HEK293 (cell line): ENCODE results near the gene EXO5.
"Not testable (repeated sequence)": the region's sequence is repeated elsewhere in the genome, so short reads cannot be mapped to it uniquely, and the experiment has no call there.

ENCODE experiments used
- CTCF ChIA-PET: fragments of 350-600 bp; formaldehyde crosslinking; extraction: SDS; loops from one replicate; lab custom pipeline; 2021; ENCODE audit warnings: antibody characterized with exemption; lab: Yijun Ruan, JAX
- POLR2A ChIA-PET: fragments of 300-600 bp; formaldehyde crosslinking; extraction: SDS; loops from one replicate; lab custom pipeline; 2020; ENCODE audit warnings: antibody characterized with exemption, inconsistent platforms; lab: Yijun Ruan, JAX
- H3K27ac ChIP-seq: fragments of 200-500 bp; sonication (Bioruptor generic); 2 replicates; pipeline ENCODE4 v1.5.1; 2014; ENCODE audit warnings: low read depth, low read length, control low read depth, inconsistent platforms; ENCODE audit errors: extremely low read depth
- H3K36me3 ChIP-seq, 2 experiments: fragments of 200-500 bp in 1 of 2; sonication (Bioruptor generic) in 1 of 2; 1 replicate in 1 of 2; 2 replicates in 1 of 2; pipeline ENCODE4 v1.5.1; 2014 to 2017; ENCODE audit warnings: inconsistent platforms in 2 of 2, low read length in 2 of 2; ENCODE audit not compliant: control insufficient read depth in 2 of 2, insufficient read depth in 1 of 2
- H3K4me1 ChIP-seq: fragments of 200-500 bp; sonication (Bioruptor generic); 2 replicates; pipeline ENCODE4 v1.5.1; 2014; ENCODE audit warnings: mild to moderate bottlenecking, low read length, inconsistent platforms; ENCODE audit not compliant: control insufficient read depth, insufficient read depth
- H3K4me3 ChIP-seq: 2 replicates; pipeline ENCODE4 v1.5.1; 2011; ENCODE audit warnings: low read depth, mild to moderate bottlenecking, control low read depth, low read length, moderate library complexity
- H3K9me3 ChIP-seq: fragments of 200-500 bp; sonication (Bioruptor generic); 2 replicates; pipeline ENCODE4 v1.5.1; 2014; ENCODE audit warnings: low read depth, low read length, inconsistent platforms; ENCODE audit not compliant: control insufficient read depth, insufficient read depth
- GLIS2 ChIP-seq: fragments of 450-650 bp; formaldehyde crosslinking; IDR thresholded peaks from 2 replicates; pipeline ENCODE4 v1.5.1; 2016; ENCODE audit warnings: missing biosample characterization, missing genetic modification characterization
- KLF10 ChIP-seq: fragments of 450-650 bp; IDR thresholded peaks from 2 replicates; pipeline ENCODE4 v1.5.1; 2018; ENCODE audit warnings: missing biosample characterization, mild to moderate bottlenecking, missing genetic modification characterization
- SETDB1 ChIP-seq: IDR thresholded peaks from one replicate; pipeline ENCODE4 v1.6.1; 2017; ENCODE audit warnings: mild to moderate bottlenecking, low read length, moderate library complexity, mixed read lengths; ENCODE audit not compliant: insufficient read length
- ZBTB7A ChIP-seq: fragments of 450-650 bp; formaldehyde crosslinking; IDR thresholded peaks from 2 replicates; pipeline ENCODE4 v1.5.1; 2016; ENCODE audit warnings: low read depth, missing biosample characterization, missing genetic modification characterization
- ZIC2 ChIP-seq: fragments of 450-650 bp; formaldehyde crosslinking; IDR thresholded peaks from 2 replicates; pipeline ENCODE4 v1.5.1; 2016; ENCODE audit warnings: missing biosample characterization, missing genetic modification characterization
- ZNF132 ChIP-seq: fragments of 450-650 bp; formaldehyde crosslinking; IDR thresholded peaks from 2 replicates; pipeline ENCODE4 v1.5.1; 2017; ENCODE audit warnings: missing biosample characterization, missing genetic modification characterization, borderline replicate concordance
- ZNF155 ChIP-seq: fragments of 450-650 bp; formaldehyde crosslinking; IDR thresholded peaks from 2 replicates; pipeline ENCODE4 v1.5.1; 2016; ENCODE audit warnings: missing biosample characterization, missing genetic modification characterization
- ZNF311 ChIP-seq: fragments of 450-650 bp; formaldehyde crosslinking; IDR thresholded peaks from 2 replicates; pipeline ENCODE4 v1.5.1; 2017; ENCODE audit warnings: missing biosample characterization, missing genetic modification characterization, borderline replicate concordance
- ZNF391 ChIP-seq: fragments of 450-650 bp; formaldehyde crosslinking; IDR thresholded peaks from 2 replicates; pipeline ENCODE4 v1.5.1; 2016; ENCODE audit warnings: low read depth, missing biosample characterization, missing genetic modification characterization, borderline replicate concordance
- ZNF423 ChIP-seq: fragments of 450-650 bp; formaldehyde crosslinking; IDR thresholded peaks from 2 replicates; pipeline ENCODE4 v1.5.1; 2016; ENCODE audit warnings: missing biosample characterization, missing genetic modification characterization
- ZNF660 ChIP-seq: fragments of 450-650 bp; IDR thresholded peaks from 2 replicates; pipeline ENCODE4 v1.5.1; 2018; ENCODE audit warnings: missing biosample characterization, mild to moderate bottlenecking, missing genetic modification characterization
- ZNF670 ChIP-seq: fragments of 450-650 bp; formaldehyde crosslinking; IDR thresholded peaks from 2 replicates; pipeline ENCODE4 v1.5.1; 2016; ENCODE audit warnings: missing biosample characterization, missing genetic modification characterization, low read depth
- ZNF76 ChIP-seq: fragments of 450-650 bp; formaldehyde crosslinking; IDR thresholded peaks from 2 replicates; pipeline ENCODE4; 2016; ENCODE audit warnings: low read depth, missing biosample characterization, missing genetic modification characterization, borderline replicate concordance
- ZSCAN16 ChIP-seq: fragments of 450-650 bp; formaldehyde crosslinking; IDR thresholded peaks from 2 replicates; pipeline ENCODE4 v1.5.1; 2016; ENCODE audit warnings: missing biosample characterization, missing genetic modification characterization
- TF ChIP-seq, protein P1 (sequence below): fragments of 450-650 bp; formaldehyde crosslinking; IDR thresholded peaks from 2 replicates; pipeline ENCODE4 v1.5.1; 2016; ENCODE audit warnings: missing biosample characterization, missing genetic modification characterization
- TF ChIP-seq, protein P2 (sequence below): fragments of 450-650 bp; formaldehyde crosslinking; IDR thresholded peaks from 2 replicates; pipeline ENCODE4 v1.5.1; 2016; ENCODE audit warnings: missing biosample characterization, missing genetic modification characterization
- TF ChIP-seq, protein P3 (sequence below): fragments of 450-650 bp; formaldehyde crosslinking; IDR thresholded peaks from 2 replicates; pipeline ENCODE4 v1.5.1; 2017; ENCODE audit warnings: missing biosample characterization, mild to moderate bottlenecking, missing genetic modification characterization, moderate library complexity

Gene EXO5

DNA sequence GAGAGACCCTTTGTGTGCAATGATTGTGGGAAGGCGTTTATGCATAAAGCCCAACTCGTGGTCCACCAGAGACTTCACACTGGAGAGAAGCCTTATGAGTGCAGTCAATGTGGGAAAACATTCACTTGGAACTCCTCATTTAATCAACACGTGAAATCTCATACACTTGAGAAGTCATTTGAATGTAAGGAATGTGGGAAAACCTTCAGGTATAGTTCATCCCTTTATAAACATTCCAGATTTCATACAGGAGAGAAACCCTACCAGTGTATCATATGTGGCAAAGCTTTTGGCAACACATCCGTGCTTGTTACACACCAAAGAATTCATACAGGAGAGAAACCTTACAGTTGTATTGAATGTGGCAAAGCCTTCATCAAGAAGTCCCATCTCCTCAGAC is 38.4 kb downstream of the EXO5 start:
- TF ChIP-seq ZNF670 (tag by site-specific recombination) (no peak), SETDB1 (peak; percentile 95), ZSCAN16 (no peak)
- Histone ChIP-seq H3K36me3 (peaks cover 20 to 51% of the 10 kb centered on the region in 2 experiments), H3K4me3 (no peak overlapping the region), H3K9me3 (no peaks in the 10 kb centered on the region), H3K4me1 (no peaks in the 10 kb centered on the region), H3K27ac (no peak overlapping the region)
- ChIA-PET CTCF (no interaction called here), POLR2A (no interaction called here)

DNA sequence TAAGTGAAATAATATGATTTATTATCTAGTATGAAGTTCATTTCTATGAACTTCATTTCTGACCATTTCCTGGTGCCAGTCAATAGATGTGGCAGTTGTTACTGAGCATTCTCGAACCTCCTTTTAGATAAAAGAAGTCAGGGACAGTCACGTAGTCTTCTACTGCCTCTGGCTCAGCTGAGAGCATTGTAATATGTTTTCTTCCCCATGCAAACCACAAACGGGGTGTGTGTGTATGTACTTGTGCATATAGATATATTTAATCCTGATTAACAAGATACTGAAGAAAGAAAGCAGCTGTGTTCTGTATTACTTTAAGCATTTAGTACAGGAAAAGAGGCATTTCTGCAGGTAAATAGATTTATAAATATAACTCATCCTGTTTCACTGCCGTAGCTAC is 44.5 kb downstream of the EXO5 start:
- Histone ChIP-seq H3K9me3 (no peaks in the 10 kb centered on the region), H3K4me1 (no peaks in the 10 kb centered on the region)
- CTCF ChIA-PET: no interaction called here
- TF ChIP-seq GLIS2 (no peak), ZNF311 (tag by site-specific recombination) (no peak), ZBTB7A (tag by site-specific recombination) (no peak), ZNF423 (no peak), ZNF132 (tag by site-specific recombination) (no peak), ZNF391 (tag by site-specific recombination) (no peak), ZNF76 (no peak), ZNF155 (tag by site-specific recombination) (no peak)
- TF ChIP-seq, protein P1, sequence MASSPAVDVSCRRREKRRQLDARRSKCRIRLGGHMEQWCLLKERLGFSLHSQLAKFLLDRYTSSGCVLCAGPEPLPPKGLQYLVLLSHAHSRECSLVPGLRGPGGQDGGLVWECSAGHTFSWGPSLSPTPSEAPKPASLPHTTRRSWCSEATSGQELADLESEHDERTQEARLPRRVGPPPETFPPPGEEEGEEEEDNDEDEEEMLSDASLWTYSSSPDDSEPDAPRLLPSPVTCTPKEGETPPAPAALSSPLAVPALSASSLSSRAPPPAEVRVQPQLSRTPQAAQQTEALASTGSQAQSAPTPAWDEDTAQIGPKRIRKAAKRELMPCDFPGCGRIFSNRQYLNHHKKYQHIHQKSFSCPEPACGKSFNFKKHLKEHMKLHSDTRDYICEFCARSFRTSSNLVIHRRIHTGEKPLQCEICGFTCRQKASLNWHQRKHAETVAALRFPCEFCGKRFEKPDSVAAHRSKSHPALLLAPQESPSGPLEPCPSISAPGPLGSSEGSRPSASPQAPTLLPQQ: no peak
- TF ChIP-seq, protein P2, sequence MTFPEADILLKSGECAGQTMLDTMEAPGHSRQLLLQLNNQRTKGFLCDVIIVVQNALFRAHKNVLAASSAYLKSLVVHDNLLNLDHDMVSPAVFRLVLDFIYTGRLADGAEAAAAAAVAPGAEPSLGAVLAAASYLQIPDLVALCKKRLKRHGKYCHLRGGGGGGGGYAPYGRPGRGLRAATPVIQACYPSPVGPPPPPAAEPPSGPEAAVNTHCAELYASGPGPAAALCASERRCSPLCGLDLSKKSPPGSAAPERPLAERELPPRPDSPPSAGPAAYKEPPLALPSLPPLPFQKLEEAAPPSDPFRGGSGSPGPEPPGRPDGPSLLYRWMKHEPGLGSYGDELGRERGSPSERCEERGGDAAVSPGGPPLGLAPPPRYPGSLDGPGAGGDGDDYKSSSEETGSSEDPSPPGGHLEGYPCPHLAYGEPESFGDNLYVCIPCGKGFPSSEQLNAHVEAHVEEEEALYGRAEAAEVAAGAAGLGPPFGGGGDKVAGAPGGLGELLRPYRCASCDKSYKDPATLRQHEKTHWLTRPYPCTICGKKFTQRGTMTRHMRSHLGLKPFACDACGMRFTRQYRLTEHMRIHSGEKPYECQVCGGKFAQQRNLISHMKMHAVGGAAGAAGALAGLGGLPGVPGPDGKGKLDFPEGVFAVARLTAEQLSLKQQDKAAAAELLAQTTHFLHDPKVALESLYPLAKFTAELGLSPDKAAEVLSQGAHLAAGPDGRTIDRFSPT (tag by site-specific recombination): no peak
- TF ChIP-seq, all 188 proteins: peak for 0
- no peaks in the 10 kb centered on the region; a peak in 1 of 3 replicates for H3K36me3 ChIP-seq
- no peak overlapping the region for H3K27ac ChIP-seq
- no peak overlapping the region for H3K4me3 ChIP-seq
- POLR2A ChIA-PET: no interaction called here

DNA sequence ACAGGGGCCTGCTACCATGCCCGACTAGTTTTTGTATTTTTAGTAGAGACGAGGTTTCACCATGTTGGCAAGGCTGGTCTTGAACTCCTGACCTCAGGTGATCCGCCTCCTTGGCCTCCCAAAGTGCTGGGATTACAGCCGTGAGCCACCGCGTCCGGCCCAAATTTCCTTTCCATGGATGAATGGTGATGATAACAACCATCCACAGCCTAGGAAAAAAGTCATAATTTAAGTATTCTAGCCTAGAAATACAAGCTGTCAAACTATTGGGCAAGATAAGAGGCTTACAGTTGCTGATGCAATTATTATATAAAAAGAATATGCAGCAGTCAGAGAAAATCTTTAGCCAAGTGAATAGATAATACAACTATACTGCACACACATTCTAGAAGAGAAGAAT is 46.2 kb downstream of the EXO5 start:
- POLR2A ChIA-PET, H3K9me3 ChIP-seq, H3K4me1 ChIP-seq, H3K27ac ChIP-seq, H3K36me3 ChIP-seq, H3K4me3 ChIP-seq: not testable (repeated sequence)
- CTCF ChIA-PET: interaction anchor here (0.6 to 1.1 kb wide), 3 partner anchors 10 to 107 kb away, joined by 4 read pairs; no protein-coding TSS in a partner anchor

DNA sequence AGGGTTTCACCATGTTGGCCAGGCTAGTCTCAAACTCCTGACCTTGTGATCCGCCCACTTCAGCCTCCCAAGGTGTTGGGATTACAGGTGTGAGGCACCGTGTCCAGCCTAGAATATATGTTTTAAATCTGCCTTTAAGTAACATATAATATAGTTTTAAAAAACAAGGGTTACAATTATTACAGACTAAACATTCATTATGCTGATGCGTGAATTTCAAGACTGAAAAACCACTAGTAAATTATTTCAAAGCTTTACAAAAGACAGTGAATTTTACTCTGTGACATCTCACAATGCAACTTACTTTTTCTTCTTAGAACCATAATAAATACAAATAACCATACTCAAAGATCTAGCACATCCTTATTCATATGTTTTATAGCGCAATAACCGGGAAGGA is 47.6 kb downstream of the EXO5 start:
- TF ChIP-seq ZNF660 (tag by site-specific recombination) (no peak), ZIC2 (tag by site-specific recombination) (no peak), KLF10 (tag by site-specific recombination) (no peak)
- TF ChIP-seq, protein P3, sequence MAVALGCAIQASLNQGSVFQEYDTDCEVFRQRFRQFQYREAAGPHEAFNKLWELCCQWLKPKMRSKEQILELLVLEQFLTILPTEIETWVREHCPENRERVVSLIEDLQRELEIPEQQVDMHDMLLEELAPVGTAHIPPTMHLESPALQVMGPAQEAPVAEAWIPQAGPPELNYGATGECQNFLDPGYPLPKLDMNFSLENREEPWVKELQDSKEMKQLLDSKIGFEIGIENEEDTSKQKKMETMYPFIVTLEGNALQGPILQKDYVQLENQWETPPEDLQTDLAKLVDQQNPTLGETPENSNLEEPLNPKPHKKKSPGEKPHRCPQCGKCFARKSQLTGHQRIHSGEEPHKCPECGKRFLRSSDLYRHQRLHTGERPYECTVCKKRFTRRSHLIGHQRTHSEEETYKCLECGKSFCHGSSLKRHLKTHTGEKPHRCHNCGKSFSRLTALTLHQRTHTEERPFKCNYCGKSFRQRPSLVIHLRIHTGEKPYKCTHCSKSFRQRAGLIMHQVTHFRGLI (tag by site-specific recombination): no peak
- CTCF ChIA-PET: no interaction called here
- no peak overlapping the region for H3K4me3 ChIP-seq
- no peaks in the 10 kb centered on the region for H3K4me1 ChIP-seq
- H3K27ac ChIP-seq: no peak overlapping the region
- H3K9me3 ChIP-seq: no peaks in the 10 kb centered on the region
- H3K36me3 ChIP-seq: no peaks in the 10 kb centered on the region; a peak in 1 of 3 replicates
- POLR2A ChIA-PET: no interaction called here

DNA sequence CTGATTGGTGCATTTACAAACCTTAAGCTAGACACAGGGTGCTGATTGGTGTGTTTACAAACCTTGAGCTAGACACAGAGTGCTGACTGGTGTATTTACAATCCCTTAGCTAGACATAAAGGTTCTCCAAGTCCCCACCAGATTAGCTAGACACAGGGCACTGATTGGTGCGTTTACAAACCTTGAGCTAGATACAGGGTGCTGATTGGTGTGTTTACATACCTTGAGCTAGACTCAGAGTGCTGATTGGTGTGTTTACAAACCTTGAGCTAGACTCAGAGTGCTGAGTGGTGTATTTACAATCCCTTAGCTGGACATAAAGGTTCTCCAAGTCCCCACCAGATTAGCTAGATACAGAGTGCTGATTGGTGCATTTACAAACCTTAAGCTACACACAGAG is 49.7 kb downstream of the EXO5 start:
- CTCF ChIA-PET: interaction anchor here (0.7 to 1.5 kb wide), 2 partner anchors 13 to 25 kb away, joined by 3 to 8 read pairs; no protein-coding TSS in a partner anchor
- POLR2A ChIA-PET, H3K36me3 ChIP-seq, H3K4me1 ChIP-seq, H3K9me3 ChIP-seq, H3K4me3 ChIP-seq, H3K27ac ChIP-seq: not testable (repeated sequence)
